Ovary (tissue), 9 donors: ENCODE measurements around the gene SH3RF3. TPM values are rescaled to one million over a fixed set of nuclear protein-coding genes. Genes with fewer than 3 reads are reported as not detected.
"Not testable (repeated sequence)": the region's sequence is repeated elsewhere in the genome, so short reads cannot be mapped to it uniquely, and the experiment has no call there.

Experiments
- DNase-seq, 5 donors: peaks; one replicate each; pipeline ENCODE4 v3.0.0-alpha.2; 2019 to 2020
- H3K27ac ChIP-seq, 2 donors: fragments of 200-600 bp; one replicate each; pipeline versions ENCODE4 v1.5.1 to v1.8.0; 2019 to 2022
- H3K27me3 ChIP-seq: fragments of 200-600 bp; one replicate; pipeline ENCODE4 v1.8.0; 2022
- H3K36me3 ChIP-seq: fragments of 200-600 bp; sonication (generic); one replicate; pipeline ENCODE4 v1.5.1; 2019
- H3K4me1 ChIP-seq: one replicate; pipeline ENCODE4 v1.8.1; 2013; ENCODE audit warnings: mild to moderate bottlenecking, moderate library complexity; ENCODE audit not compliant: insufficient read depth
- H3K4me3 ChIP-seq: fragments of 200-600 bp; sonication (generic); one replicate; pipeline ENCODE4 v1.5.1; 2017
- H3K9me3 ChIP-seq, 2 donors: fragments of 200-600 bp in 1 of 2; sonication (generic) in 1 of 2; one replicate each; pipeline versions ENCODE4 v1.5.1 to v1.8.1; 2013 to 2019; ENCODE audit warnings: mild to moderate bottlenecking in 1 of 2, moderate library complexity in 1 of 2
- CTCF ChIP-seq, 3 donors: fragments of 450-650 bp in 2 of 3; fragments of 200-600 bp in 1 of 3; IDR thresholded peaks; one replicate each; pipeline versions ENCODE4 v1.5.1 to v1.8.0; 2016 to 2022; ENCODE audit warnings: antibody characterized with exemption in 3 of 3, mild to moderate bottlenecking in 1 of 3
- EP300 ChIP-seq: sonication (generic); formaldehyde crosslinking; IDR thresholded peaks from one replicate; pipeline ENCODE4 v1.6.1; 2017; ENCODE audit warnings: antibody characterized with exemption
- POLR2A ChIP-seq: fragments of 450-650 bp; IDR thresholded peaks from one replicate; pipeline ENCODE4 v1.6.1; 2017; ENCODE audit warnings: antibody characterized with exemption, mild to moderate bottlenecking, moderate library complexity
- WGBS, 3 donors: extraction: QIAGEN DNeasy Blood & Tissue Kit in 1 of 3; methylation state at CpG; one replicate each; pipeline versions ENCODE4 v1.1.5 to v1.1.7; 2013 to 2017; 5-methylcytosine and 5-hydroxymethylcytosine counted together
- intact Hi-C, 4 donors: fragments of 100-400 bp; cut with DNase I; formaldehyde crosslinking; loops; one replicate each; pipeline versions ENCODE4 v1.11.0 to v1.15.1; 2022 to 2023
- polyA plus RNA-seq, 2 donors: library from polyadenylated mRNA; stranded (reverse); fragments of 200-250 nt in 1 of 2; fragments of 350-450 nt in 1 of 2; fragmentation: Illumina TruSeq in 1 of 2; extraction: RNeasy Lipid Tissue Mini Kit (QIAGEN cat#74804) in 1 of 2; gene quantifications; one replicate each; pipeline ENCODE4 v1.2.3, GENCODE V29; 2013 to 2014
- total RNA-seq, 7 donors: library from RNA; depleted of rRNA in 2 of 7; stranded (reverse); fragments of >200 nt in 2 of 7; fragmentation: NEBNext Ultra II Directional in 3 of 7; extraction: Animal tissue kit (Norgen Biotek cat#: 25700) in 3 of 7; gene quantifications; one replicate each; pipeline versions ENCODE4 v1.1.0 to v1.2.4, GENCODE V29; 2016 to 2023
- donor health status: DM: no; HTN: no; CAD: no; lungs with moderate emphysema.
- donor health status: DM: no; HTN: no; CAD: no.
- donor health status: Bipolar disorder and iron deficiency.
- donor health status: DM: yes; HTN: yes; CAD: no.
- donor health status: DM: no; HTN: no; CAD: no.
- donor health status: DM: yes; HTN: yes; CAD: no.

The SH3RF3 gene
- total and polyA plus RNA-seq, 9 donors, result 2.7 to 10.1 (median 4.5) TPM

DNA sequence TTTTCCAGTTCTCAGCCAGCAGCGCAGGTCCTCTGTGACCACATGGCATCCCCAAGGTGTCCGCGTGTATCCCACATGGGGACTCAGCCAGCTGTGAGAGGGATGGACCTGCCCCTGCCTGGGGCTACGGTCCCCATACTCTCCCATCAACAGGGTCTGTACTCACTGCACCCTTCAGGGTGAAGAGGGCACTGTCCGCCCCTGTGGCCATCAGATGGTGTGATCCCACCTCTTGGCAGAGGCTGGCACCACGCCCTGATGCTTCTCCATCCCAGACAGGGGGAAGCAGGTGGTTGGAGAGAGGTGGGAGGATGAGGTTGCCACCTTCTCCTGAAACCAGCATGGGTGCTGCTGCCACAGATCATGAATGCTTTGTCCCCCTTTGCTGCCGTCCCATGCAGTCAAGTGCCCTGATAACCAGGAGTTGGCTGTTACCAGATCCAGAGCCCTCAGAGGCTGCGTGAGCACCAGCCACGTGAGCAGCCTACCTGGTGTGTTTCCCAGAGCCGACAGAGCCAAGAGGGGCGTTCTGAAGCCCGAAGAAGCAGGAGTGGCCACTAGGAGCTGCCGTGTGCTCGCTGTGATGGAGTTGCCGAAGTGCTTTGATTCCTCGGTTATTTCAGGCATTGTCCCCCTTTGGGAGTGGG, 93.9 kb downstream of the SH3RF3 start:
- Histone ChIP-seq H3K36me3 (no peaks in the 10 kb centered on the region), H3K27ac (no peak overlapping the region), H3K4me1 (peaks cover 6% of the 10 kb centered on the region), H3K27me3 (no peaks in the 10 kb centered on the region), H3K4me3 (no peak overlapping the region), H3K9me3 (no peaks in the 10 kb centered on the region)
- DNase-seq, result no peak
- TF ChIP-seq POLR2A (no peak), CTCF (IDR thresholded peaks at IDR 0.05) (no peak), EP300 (no peak)
- intact Hi-C loops, result no loop called here
- WGBS, 3 donors, result 89 to 93% (median 92%) methylated on average over 16 of the region's 16 CpGs

DNA sequence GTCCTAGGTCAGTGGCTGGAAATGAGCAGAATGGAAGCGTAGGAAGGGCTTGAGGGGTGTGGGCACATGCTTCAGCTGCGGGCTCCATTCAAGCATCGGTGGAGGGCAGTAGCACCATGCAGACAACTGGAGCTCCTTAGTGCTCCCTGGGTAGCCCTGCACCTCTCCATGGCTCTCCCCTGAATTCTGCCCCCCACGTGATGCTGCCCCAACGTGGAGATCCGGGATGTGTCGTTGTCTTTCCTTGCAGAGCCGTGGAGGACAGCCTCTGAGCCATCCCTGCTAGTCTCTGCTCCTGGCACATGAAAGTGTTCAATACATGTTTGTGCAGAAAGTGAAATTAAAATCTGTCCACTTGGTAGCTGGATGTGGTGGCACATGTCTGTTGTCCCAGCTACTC, 94.5 kb downstream of the SH3RF3 start:
- Histone ChIP-seq H3K36me3 (no peaks in the 10 kb centered on the region), H3K4me1 (peaks cover 4% of the 10 kb centered on the region), H3K27ac (no peak overlapping the region), H3K27me3 (no peaks in the 10 kb centered on the region), H3K4me3 (no peak overlapping the region), H3K9me3 (no peaks in the 10 kb centered on the region)
- no peak for DNase-seq
- TF ChIP-seq EP300, result no peak
- intact Hi-C loops, result no loop called here
- WGBS, 3 donors, result 94 to 97% (median 95%) methylated on average over 8 of the region's 8 CpGs

GRCh38 chr2:109224341-109224740, 95.3 kb downstream of the SH3RF3 start:
- H3K27me3 ChIP-seq, H3K9me3 ChIP-seq, DNase-seq, H3K4me3 ChIP-seq, H3K36me3 ChIP-seq, H3K4me1 ChIP-seq, intact Hi-C loops, H3K27ac ChIP-seq: not testable (repeated sequence)
- 94 to 99% (median 98%) methylated on average over 8 of the region's 8 CpGs for WGBS, 3 donors

GRCh38 chr2:109225170-109225782, 96.3 kb downstream of the SH3RF3 start:
- intact Hi-C loops, result no loop called here
- no peaks in the 10 kb centered on the region for H3K9me3 ChIP-seq
- 84 to 93% (median 87%) methylated on average over 11 of the region's 11 CpGs for WGBS, 3 donors
- H3K36me3 ChIP-seq, result no peaks in the 10 kb centered on the region
- no peak overlapping the region for H3K4me3 ChIP-seq
- no peak overlapping the region for H3K27ac ChIP-seq
- TF ChIP-seq EP300, result no peak
- no peak for TF ChIP-seq POLR2A
- TF ChIP-seq CTCF (IDR thresholded peaks at IDR 0.05), result no peak
- H3K27me3 ChIP-seq, result no peaks in the 10 kb centered on the region
- no peaks in the 10 kb centered on the region for H3K4me1 ChIP-seq
- no peak for DNase-seq

- TF ChIP-seq POLR2A (no peak), CTCF (IDR thresholded peaks at IDR 0.05) (no peak), EP300 (no peak)
- no peaks in the 10 kb centered on the region for H3K27me3 ChIP-seq
- DNase-seq, result no peak
- no peaks in the 10 kb centered on the region for H3K4me1 ChIP-seq
- H3K9me3 ChIP-seq, result no peaks in the 10 kb centered on the region
- 60 to 82% (median 79%) methylated on average over 2 of the region's 2 CpGs for WGBS, 3 donors
- no peaks in the 10 kb centered on the region for H3K36me3 ChIP-seq
- no peak overlapping the region for H3K4me3 ChIP-seq
- no peak overlapping the region for H3K27ac ChIP-seq
- intact Hi-C loops, result no loop called here
Observed at GRCh38 chr2:109226128-109226527, 97.1 kb downstream of the SH3RF3 start.
